GM19455 (cell line): ENCODE results near the gene CCDC201.
A peak's percentile ranks its signal among the peaks of the same experiment; 100 is the strongest.

Experiments
- ATAC-seq: cut with Tn5 transposase; IDR thresholded peaks from one replicate; pipeline ENCODE4 v1.9.1; 2021; ENCODE audit not compliant: unreplicated experiment

Gene CCDC201, protein sequence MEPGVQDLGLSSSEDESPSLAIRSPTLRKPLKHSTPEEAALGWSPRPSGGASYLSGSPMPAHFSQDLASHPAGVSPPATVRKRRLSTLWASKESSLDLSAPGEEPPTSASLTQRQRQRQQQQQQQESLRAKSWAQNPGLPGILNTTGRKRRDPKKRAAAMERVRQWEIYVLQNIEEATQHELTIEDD

DNA sequence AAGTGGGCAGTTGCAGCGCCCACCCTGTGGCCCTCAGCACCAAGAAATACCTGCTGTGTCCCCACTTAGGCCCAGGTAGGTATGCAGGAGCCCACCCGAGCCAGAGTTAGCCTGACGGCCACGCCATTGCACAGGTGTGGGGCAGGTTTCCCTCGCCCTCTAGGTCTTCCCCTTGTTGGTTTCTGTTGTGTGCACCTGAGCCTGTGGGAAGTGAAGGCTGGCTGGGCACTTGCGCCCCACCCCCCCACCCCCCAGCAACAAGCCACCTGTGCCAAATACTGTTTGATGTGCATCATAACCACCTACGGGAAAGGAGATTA, at the start of gene CCDC201:
TSS of gene CCDC201 (minus strand) at position 48 of the 320 bp plus-strand sequence. CDS start 75 bp downstream, outside the sequence.
- ATAC-seq: no peak

DNA sequence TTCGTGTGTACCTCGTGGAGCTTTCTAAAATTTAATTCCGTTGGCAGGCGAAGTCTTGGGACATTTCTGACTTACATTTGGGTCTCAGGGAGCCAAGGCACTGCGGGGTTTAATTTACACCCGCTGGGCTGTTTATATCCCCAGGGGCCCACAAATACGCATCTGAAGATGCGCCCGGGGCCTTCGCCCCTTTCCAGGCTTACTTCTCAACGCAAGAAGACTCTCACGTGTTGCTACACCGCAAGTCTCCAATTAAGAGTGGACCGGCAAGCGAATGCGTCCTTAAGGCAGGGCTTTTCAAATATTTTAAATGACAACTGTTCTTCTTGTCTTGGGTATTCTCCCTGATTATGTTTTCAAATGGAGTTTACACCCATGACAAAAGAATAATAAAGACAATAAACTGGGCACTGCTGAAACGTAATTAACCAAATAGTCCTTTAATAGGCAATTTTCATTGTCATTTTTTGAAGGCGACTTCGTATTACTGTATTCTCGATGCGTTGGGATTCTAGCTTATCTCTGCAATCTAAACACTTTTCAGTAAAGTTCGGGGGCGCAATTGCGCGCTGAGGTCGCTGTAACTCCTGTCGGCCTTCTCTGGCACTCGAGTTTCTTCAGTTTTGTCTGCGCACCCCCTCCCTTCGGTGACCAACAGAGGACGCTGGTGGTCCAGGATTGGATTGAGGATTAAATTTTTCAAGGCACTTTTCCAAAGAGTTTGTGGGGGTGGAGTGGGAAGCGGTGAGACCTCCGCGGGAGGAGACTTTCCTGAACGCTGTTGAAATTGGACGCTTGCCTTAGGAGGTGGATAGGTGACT, 49.0 kb upstream of the CCDC201 start:
- ATAC-seq: no peak

DNA sequence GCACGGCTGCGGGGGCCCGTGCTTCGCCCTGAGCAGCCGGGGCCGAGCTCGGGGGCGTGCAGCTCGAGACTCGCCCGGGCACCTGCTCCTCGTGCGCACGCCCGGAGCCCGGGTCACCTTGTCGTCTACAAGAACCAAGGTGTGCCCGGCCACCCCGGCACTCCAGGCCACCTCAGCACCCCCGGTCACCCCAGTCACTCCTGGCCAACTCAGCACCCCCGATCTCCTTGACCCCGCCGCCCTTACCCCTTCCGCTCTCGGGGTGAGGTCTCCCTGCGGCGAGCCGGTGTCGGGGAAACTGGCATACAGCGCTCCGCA, 48.5 kb upstream of the CCDC201 start:
- ATAC-seq: no peak

DNA sequence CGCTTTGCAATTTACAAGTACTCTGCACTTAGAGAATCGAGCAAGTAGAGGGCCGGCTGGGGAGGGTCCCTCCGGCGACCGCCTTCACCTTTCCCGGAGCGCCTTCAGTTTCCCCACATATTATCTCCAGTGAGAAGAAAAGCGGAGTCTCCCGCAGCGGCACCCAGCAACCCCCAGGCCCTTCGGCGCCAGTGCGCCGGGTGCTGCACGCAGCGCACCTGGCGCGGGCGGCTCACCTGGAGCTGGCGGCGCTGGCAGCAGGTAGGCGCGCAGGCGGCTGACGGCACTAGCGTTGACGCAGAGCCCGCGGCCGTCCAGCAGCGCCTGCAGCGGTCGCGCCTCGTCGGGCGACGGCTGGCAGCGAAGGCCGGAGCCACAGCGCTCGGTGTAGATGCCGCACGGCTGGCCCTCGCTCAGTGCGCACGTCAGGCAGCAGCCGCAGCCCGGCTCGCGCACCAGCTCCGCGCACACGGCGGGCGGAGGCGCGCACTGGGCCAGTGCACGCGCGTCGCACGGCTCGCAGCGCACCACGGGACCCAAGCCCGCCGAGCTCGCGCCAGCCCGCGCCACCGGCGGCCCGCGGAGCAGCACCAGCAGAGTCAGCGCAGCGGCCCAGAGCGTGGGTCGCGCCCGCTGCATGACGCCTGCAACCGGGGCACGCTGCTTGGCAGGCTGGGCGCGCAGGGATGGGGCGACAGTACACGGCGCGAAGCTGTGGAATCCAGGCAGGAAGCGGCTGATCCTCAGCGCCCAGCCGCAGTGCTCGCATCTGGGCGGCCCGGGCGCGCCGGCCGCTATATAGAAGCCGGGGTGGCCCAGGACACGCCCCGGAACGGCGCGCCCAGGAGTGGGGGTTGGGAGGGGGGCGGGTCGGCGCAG, 47.9 kb upstream of the CCDC201 start, which contains the start of gene IGFBP3:
TSS of gene IGFBP3 (minus strand) at position 771 of the 879 bp plus-strand sequence. CDS start at position 639, 132 bp downstream.
- ATAC-seq: no peak

DNA sequence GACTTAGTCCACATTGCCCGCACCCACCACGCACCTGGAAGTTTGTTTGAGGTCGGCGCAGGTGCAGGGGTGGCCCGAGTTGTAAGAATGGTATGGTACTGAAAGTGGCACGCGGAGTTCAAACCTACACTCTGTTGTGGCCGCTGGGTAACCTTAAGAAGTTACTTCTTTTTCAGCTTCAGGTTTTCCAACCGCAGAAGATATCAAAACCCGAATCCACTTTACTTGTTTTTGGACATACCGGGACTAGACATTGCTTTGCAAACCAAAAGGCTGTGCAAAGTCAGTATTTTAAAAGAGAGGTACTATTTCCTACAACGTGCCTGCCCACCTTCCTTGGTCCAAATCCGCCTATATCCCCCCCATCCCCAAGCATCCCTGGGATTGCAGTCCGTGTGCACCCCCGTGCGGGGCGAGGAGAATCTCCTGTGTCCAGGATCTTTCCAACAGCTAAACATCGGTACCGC, 47.1 kb upstream of the CCDC201 start:
- ATAC-seq: no peak

DNA sequence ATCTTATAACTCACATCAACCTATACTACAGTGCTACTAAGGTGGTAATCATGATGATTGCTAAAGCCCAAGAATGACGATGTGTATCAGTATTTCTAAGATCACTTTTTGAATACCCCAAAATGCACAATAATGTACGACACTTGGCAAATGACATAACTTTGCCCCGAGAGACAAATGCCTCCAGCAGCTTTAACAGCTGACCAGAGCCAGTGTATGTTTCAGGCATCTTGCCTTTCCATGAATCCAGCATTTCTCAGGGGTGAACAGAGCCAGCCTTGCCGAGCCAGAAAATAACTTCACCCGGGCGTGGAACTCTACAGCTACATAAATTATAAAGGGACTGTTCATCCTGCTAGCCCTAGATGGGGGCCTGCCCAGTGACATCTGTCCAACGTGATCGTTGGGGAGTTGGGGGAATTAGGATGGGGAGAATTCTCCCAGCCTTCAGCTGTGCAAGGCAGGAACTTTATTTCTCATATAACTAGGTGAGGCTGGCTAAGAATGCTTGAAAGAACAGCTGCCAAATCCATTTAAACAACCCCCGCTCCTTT, 46.4 kb upstream of the CCDC201 start:
- no peak for ATAC-seq

DNA sequence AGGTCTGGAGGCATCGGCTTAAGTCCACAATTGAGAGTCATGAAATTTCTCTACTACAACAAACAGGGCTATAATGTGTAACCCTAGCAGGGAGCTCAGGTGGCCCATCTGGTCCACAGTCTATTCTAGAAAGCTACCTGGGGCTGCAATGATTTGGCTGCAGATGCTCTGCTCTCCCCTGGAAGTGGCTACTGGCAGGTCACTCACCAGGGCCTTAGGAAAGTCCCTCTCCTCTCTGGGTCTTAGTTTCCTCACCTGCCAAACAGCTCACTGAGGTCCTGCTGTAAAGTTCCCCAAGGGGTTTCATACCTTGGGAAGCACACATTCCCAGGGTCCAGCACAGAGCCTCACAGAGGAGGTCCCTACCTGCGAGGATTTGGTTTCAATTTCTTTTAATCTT, 45.7 kb upstream of the CCDC201 start:
- ATAC-seq: no peak

DNA sequence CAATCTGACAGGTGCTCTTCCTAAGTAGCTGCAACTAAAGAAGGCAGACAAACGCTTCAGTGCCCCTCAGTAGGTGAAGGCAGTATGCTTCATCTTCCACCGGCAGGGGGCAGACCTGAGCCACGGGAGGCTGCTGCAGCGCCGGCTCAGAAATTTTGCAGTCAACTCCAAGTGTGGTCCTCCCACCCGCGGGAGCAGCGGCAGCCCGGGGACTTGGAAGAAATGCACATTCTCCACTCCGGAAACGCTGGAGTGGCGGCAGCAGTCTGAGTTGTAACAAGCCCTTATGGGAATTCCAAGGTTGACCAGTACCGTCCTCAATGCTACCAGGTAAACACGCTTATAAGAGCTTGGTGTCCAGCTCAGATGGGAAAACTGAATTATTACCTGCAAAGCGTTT, 44.8 kb upstream of the CCDC201 start:
- ATAC-seq: peak; percentile 78

DNA sequence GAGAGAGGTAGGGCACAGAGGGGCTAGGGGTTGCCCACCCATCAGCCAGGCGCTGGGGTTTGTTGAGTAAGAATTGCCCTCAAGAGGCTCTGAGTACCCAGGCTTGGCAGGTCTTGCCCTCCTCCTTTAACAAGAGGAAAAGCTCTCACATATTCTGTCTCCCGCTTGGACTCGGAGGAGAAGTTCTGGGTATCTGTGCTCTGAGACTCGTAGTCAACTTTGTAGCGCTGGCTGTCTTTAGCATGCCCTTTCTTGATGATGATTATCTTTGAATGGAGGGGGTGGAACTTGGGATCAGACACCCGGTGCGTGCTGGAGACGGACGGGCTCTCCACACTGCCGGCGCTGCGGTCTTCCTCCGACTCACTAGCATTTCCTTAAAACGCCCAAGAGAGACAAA, 44.2 kb upstream of the CCDC201 start:
- ATAC-seq: no peak

DNA sequence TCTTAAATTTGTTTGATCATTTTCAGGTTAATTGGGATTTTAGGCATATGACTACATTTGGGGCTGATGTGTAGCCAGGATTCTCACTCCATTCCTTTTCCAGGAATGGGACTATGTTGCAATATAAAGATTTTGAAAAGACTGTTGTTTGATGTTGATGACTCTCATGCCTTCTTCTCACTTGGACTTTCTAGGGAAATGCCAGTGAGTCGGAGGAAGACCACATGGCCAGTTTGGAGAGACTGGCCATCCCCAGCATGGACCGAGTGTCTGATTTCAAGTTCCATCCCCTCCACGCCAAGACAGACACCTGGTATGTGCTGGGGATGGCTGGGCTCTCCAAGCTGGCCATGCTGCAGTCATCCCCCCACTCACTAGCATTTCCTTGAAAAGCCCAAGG, 42.7 kb upstream of the CCDC201 start:
- no peak for ATAC-seq

DNA sequence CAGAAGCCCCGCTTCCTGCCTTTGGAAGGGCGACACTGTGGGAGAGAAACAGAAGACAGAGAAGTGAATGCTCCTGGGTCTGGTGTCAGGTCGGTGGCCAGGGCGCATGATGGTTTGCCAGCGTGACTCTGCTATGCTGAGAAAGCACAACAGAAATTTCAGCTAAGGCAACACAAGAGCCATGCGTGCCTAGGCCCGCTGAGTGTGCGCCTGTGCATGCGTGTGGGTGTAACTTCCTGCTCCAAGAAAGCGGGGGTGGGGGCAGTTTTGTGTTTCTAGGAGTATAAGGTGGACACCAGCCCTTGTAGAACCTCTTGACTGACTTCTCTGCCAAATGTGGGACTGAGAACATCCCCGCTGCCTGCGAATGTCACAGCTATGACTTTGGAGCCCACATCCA, 42.0 kb upstream of the CCDC201 start:
- no peak for ATAC-seq

DNA sequence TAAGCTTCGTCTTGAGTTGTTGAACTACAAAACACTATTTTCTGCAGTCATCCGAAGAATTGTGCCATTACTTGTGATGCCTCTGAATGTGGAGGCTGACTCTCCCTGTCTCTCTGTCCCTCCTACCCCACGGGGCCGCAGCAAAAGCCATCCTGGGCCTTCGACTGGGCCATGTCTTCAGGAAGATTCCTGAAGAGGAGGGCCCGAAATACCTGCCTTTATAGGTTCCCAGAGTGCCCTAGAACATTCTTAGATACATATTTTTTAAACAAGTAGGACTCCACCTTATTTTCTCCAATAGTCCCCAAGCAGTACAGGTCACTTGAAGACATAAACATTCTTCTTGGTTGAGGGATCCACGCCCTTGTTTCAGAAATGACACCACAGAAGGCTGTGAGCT, 40.1 kb upstream of the CCDC201 start:
- ATAC-seq: no peak

DNA sequence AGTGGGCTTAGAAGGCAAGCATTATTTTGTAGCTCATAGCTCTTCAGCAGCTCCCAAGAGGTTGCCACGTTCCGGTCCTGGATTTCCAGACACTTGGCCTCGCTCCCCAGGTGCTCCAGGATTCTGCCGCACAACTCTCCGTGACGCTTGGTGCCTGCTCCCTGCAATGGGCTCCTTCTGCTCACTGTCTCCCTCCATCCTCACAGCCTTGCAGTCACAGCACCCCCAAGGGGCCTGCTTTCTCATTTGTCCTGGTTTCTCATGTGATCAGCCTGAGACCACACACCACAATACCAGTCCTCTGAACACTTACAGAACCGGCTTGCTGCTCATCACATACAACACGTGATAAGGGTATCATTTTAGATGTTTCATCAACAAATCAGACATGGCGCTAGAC, 38.4 kb upstream of the CCDC201 start:
- ATAC-seq: no peak

DNA sequence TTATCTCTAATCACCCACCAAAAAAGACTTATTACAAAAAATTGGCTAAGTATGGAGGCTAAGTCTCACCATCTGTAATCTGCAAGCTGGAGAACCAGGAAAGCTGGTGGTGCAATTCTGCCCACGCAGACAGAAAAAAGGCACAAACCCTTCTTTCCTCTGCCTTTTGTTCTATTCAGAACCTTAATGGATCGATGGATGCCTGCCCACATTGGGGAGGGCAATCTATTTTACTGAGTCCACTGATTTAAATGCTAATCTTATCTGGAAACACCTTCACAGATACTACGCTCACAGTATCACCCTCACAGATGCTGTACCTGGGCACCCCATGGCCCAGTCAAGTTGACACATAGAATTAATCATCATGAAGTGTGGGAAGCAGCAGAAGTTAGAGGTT, 38.0 kb upstream of the CCDC201 start:
- no peak for ATAC-seq

DNA sequence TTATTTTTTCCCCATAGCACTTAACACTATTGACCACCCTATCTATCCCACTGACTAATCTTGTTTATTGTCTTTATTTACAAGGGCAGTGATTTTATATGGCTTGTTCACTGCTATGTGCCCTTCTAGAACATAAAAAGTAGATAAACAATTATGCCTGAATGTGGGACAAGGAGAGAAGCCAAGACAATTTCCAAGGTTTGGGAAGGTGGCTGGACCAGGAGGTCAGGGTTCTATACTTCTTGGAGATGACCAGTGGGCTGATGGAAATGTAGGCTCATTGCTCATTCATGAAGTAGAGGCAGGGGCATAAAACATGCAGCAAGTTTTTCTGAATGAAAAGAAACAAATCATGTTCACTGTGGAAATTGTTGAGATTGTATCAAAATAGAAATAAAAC, 36.7 kb upstream of the CCDC201 start:
- no peak for ATAC-seq

DNA sequence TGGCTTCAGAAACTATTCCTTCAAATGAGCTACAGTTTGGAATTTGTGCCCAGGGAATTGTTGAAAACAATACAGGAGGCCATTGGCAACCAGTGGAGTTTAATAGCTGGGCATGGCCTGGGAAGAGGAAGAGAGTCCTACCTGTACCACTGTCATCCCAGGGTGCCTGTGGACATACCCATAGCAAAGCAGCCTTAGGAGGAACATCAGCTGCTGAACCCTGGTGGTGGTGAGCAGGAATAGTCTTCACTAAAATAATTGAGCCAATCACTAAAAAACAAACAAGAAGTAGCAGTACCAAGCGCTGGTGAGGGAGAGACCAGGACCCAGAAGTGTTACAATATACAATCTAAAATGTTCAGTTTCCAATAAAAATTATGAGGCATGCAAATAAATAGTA, 29.9 kb upstream of the CCDC201 start:
- no peak for ATAC-seq

DNA sequence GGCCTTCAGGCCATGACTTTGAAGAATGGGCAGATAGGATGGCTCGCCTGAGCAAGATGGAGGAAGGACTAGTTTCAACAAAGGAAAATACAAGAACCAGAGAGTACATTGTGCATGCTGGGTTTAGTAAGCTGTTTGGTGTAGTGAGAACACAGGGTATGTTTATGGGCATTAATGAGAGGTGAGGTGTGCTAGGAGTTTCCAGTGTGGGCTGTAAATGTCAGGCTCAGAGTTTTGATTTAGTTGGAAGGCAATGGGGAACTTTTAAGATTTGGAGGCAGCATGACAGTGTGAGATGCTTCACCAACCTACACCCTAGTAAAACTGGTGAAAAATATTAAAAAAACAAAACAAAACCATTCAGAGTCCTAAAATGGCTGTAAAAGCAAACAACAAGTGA, 28.7 kb upstream of the CCDC201 start:
- no peak for ATAC-seq

DNA sequence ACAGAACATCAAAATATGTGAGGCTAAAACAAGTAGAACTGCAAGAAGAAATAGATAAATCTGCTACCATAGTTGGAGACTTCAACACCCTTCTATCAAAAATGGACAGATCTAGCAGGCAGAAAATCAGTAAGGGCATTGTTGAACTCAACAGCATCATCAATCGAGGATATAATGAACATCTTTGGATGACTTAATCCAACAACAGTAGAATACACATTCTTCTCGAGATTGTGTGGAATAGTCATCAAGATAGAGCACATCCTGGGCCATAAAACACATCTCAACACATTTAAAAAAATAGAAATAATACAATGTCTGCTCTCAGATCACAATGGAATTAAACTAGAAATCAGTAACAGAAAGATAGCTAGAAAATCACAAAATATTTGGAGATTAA, 25.3 kb upstream of the CCDC201 start:
- ATAC-seq: no peak

DNA sequence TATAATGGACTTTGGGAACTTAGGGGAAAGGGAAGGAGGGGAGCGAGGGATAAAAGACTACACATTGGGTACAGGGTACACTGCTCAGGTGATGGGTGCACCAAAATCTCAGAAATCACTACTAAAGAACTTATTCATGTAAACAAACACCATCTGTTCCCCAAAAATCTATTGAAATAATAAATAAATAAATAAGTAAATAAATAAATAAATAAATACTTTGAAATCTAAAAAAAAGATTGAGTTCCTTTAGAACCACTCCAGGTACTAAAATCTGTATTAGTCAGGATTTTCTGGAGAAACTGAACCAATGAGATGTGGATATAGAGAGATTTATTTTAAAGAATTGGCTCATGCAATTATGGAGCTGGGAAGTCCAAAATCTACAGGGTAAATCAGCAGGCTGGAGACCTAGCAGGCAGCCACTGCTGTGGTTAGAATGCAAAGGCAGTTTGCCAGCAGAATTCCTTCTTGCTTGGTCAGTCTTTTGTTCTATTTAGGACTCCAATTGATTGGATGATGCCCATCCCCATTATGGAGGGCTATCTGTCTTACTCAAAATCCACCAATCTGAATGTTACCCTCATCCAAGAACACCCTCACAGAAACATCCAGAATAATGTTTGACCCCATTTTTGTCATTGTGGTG, 24.3 kb upstream of the CCDC201 start:
- no peak for ATAC-seq

DNA sequence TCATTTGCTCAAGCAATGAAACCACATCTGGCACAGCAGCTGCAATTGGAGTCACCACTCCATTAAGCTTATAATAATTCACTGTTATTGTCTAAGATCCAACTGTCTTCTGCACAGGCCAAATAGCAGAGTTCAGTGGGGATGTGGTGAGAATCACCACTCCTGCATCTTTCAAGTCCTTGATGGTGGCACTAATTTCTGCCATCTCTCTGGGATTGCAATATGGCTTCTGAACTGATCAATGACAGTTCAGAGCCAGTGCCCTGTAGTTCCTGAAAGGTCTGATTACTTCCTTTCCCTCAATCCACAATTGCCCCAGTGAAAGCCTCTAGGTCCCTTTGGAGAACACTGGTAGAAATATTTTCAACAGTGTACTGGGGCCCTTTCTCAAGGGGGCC, 21.8 kb upstream of the CCDC201 start:
- no peak for ATAC-seq
